Lower leg skin (tissue), 3 donors: Measurements from ENCODE around the gene SYCP2.

Experiments
- CTCF ChIP-seq, 3 donors: fragments of 450-650 bp; IDR thresholded peaks; one replicate each; pipeline ENCODE4 v1.5.1; 2016; ENCODE audit warnings: antibody characterized with exemption in 3 of 3, mild to moderate bottlenecking in 3 of 3, moderate library complexity in 2 of 3
- POLR2A ChIP-seq, 2 donors: fragments of 450-650 bp; IDR thresholded peaks; one replicate each; pipeline ENCODE4 v1.6.1; 2016 to 2017; ENCODE audit warnings: antibody characterized with exemption in 2 of 2, mild to moderate bottlenecking in 1 of 2, moderate library complexity in 1 of 2

DNA sequence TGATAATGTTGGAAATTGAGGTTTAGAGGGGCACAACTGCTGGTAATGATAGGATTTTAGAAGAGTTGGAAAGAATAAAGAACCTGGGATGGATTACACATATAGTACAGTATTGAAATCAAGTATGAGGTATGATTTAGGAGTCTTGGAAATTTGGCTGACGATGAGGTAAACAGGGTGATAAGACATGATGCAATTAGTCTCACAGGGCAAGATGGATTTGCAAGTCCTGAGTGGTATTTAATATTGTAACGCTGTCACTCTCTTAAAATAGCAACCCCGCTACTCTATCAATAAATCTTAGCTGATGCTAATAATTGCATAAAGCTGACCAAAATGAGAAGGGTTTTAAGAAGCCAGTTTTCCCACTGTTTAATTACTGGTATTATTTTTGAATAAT lies 70.4 kb downstream of the SYCP2 start:
- no peak for TF ChIP-seq CTCF (IDR thresholded peaks at IDR 0.05)
- TF ChIP-seq POLR2A (IDR thresholded peaks at IDR 0.05): no peak
